ENCODE measurements around the gene ADCK1. TPM values are rescaled to one million over a fixed set of nuclear protein-coding genes. Genes with fewer than 3 reads are reported as not detected.

ADCK1 gene
- total and polyA plus RNA-seq, 2 experiments from 2014 or later = 6.7 to 11.2 TPM

DNA sequence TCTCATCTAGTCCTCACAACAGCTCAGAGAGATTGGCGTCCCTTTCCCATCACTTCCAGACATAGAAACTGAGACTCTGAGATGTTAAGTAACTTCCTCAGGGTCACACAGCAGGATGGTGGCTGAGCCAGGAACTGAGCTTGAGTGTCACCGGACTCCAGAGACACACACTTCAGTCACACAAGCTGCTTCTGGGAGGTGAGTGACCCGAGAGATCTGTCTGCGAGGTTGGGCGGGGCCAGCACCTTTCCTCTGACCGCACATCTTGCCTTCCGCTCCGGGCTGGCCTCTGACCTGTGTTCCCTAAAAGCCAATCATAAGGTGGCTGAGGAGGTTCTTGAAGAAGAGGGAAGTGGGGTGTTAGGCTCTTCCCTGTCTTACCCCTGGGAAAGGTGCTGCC, 72.2 kb downstream of the ADCK1 start:
- TF ChIP-seq JUNB (IDR thresholded peaks at IDR 0.05; ENCODE audit: unreplicated experiment) (no peak), EZH2phosphoT487 (IDR thresholded peaks at IDR 0.05; ENCODE audit: unreplicated experiment) (no peak), EZH2 (IDR thresholded peaks at IDR 0.05; ENCODE audit: low read depth, unreplicated experiment) (no peak), ZNF331 (CRISPR knock-in tag; IDR thresholded peaks at IDR 0.05; ENCODE audit: low read depth) (no peak), ZNF114 (CRISPR knock-in tag; IDR thresholded peaks at IDR 0.05) (no peak), STAT1 (IDR thresholded peaks at IDR 0.05; ENCODE audit: unreplicated experiment) (no peak), POLR2AphosphoS5 (IDR thresholded peaks at IDR 0.05; ENCODE audit: low read depth) (no peak), NANOG (IDR thresholded peaks at IDR 0.05; ENCODE audit: borderline replicate concordance) (no peak), CREB1 (CRISPR knock-in tag; IDR thresholded peaks at IDR 0.05; ENCODE audit: low read depth) (no peak)
- TF ChIP-seq, protein P1, sequence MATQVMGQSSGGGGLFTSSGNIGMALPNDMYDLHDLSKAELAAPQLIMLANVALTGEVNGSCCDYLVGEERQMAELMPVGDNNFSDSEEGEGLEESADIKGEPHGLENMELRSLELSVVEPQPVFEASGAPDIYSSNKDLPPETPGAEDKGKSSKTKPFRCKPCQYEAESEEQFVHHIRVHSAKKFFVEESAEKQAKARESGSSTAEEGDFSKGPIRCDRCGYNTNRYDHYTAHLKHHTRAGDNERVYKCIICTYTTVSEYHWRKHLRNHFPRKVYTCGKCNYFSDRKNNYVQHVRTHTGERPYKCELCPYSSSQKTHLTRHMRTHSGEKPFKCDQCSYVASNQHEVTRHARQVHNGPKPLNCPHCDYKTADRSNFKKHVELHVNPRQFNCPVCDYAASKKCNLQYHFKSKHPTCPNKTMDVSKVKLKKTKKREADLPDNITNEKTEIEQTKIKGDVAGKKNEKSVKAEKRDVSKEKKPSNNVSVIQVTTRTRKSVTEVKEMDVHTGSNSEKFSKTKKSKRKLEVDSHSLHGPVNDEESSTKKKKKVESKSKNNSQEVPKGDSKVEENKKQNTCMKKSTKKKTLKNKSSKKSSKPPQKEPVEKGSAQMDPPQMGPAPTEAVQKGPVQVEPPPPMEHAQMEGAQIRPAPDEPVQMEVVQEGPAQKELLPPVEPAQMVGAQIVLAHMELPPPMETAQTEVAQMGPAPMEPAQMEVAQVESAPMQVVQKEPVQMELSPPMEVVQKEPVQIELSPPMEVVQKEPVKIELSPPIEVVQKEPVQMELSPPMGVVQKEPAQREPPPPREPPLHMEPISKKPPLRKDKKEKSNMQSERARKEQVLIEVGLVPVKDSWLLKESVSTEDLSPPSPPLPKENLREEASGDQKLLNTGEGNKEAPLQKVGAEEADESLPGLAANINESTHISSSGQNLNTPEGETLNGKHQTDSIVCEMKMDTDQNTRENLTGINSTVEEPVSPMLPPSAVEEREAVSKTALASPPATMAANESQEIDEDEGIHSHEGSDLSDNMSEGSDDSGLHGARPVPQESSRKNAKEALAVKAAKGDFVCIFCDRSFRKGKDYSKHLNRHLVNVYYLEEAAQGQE (IDR thresholded peaks at IDR 0.05; ENCODE audit: unreplicated experiment) = no peak
- TF ChIP-seq, protein P2, sequence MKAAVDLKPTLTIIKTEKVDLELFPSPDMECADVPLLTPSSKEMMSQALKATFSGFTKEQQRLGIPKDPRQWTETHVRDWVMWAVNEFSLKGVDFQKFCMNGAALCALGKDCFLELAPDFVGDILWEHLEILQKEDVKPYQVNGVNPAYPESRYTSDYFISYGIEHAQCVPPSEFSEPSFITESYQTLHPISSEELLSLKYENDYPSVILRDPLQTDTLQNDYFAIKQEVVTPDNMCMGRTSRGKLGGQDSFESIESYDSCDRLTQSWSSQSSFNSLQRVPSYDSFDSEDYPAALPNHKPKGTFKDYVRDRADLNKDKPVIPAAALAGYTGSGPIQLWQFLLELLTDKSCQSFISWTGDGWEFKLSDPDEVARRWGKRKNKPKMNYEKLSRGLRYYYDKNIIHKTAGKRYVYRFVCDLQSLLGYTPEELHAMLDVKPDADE (IDR thresholded peaks at IDR 0.05) = no peak
- TF ChIP-seq, protein P3, sequence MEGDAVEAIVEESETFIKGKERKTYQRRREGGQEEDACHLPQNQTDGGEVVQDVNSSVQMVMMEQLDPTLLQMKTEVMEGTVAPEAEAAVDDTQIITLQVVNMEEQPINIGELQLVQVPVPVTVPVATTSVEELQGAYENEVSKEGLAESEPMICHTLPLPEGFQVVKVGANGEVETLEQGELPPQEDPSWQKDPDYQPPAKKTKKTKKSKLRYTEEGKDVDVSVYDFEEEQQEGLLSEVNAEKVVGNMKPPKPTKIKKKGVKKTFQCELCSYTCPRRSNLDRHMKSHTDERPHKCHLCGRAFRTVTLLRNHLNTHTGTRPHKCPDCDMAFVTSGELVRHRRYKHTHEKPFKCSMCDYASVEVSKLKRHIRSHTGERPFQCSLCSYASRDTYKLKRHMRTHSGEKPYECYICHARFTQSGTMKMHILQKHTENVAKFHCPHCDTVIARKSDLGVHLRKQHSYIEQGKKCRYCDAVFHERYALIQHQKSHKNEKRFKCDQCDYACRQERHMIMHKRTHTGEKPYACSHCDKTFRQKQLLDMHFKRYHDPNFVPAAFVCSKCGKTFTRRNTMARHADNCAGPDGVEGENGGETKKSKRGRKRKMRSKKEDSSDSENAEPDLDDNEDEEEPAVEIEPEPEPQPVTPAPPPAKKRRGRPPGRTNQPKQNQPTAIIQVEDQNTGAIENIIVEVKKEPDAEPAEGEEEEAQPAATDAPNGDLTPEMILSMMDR (conservative IDR thresholded peaks at IDR 0.05; ENCODE audit: low read depth in 2 of 2) = no peak
- TF ChIP-seq, protein P4, sequence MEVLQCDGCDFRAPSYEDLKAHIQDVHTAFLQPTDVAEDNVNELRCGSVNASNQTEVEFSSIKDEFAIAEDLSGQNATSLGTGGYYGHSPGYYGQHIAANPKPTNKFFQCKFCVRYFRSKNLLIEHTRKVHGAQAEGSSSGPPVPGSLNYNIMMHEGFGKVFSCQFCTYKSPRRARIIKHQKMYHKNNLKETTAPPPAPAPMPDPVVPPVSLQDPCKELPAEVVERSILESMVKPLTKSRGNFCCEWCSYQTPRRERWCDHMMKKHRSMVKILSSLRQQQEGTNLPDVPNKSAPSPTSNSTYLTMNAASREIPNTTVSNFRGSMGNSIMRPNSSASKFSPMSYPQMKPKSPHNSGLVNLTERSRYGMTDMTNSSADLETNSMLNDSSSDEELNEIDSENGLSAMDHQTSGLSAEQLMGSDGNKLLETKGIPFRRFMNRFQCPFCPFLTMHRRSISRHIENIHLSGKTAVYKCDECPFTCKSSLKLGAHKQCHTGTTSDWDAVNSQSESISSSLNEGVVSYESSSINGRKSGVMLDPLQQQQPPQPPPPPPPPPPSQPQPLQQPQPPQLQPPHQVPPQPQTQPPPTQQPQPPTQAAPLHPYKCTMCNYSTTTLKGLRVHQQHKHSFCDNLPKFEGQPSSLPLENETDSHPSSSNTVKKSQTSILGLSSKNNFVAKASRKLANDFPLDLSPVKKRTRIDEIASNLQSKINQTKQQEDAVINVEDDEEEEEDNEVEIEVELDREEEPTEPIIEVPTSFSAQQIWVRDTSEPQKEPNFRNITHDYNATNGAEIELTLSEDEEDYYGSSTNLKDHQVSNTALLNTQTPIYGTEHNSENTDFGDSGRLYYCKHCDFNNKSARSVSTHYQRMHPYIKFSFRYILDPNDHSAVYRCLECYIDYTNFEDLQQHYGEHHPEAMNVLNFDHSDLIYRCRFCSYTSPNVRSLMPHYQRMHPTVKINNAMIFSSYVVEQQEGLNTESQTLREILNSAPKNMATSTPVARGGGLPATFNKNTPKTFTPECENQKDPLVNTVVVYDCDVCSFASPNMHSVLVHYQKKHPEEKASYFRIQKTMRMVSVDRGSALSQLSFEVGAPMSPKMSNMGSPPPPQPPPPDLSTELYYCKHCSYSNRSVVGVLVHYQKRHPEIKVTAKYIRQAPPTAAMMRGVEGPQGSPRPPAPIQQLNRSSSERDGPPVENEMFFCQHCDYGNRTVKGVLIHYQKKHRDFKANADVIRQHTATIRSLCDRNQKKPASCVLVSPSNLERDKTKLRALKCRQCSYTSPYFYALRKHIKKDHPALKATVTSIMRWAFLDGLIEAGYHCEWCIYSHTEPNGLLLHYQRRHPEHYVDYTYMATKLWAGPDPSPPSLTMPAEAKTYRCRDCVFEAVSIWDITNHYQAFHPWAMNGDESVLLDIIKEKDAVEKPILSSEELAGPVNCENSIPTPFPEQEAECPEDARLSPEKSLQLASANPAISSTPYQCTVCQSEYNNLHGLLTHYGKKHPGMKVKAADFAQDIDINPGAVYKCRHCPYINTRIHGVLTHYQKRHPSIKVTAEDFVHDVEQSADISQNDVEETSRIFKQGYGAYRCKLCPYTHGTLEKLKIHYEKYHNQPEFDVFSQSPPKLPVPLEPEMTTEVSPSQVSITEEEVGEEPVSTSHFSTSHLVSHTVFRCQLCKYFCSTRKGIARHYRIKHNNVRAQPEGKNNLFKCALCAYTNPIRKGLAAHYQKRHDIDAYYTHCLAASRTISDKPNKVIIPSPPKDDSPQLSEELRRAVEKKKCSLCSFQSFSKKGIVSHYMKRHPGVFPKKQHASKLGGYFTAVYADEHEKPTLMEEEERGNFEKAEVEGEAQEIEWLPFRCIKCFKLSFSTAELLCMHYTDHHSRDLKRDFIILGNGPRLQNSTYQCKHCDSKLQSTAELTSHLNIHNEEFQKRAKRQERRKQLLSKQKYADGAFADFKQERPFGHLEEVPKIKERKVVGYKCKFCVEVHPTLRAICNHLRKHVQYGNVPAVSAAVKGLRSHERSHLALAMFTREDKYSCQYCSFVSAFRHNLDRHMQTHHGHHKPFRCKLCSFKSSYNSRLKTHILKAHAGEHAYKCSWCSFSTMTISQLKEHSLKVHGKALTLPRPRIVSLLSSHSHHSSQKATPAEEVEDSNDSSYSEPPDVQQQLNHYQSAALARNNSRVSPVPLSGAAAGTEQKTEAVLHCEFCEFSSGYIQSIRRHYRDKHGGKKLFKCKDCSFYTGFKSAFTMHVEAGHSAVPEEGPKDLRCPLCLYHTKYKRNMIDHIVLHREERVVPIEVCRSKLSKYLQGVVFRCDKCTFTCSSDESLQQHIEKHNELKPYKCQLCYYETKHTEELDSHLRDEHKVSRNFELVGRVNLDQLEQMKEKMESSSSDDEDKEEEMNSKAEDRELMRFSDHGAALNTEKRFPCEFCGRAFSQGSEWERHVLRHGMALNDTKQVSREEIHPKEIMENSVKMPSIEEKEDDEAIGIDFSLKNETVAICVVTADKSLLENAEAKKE (CRISPR knock-in tag; IDR thresholded peaks at IDR 0.05) = no peak
- DNase-seq (ENCODE audit: low spot score) = no peak
- Mint-ChIP-seq H3K9me3 (no peaks in the 10 kb centered on the region; the same call in 1 of the 3 replicates), H3K27ac (no peak overlapping the region), H3K4me3 (no peak overlapping the region), H3K27me3 (ENCODE audit: insufficient read depth, low read depth, poor library complexity) (peaks cover 6% of the 10 kb centered on the region), H3K36me3 (ENCODE audit: low read depth) (no peaks in the 10 kb centered on the region; the same call in 2 of the 3 replicates), H3K4me1 (no peaks in the 10 kb centered on the region; the same call in 2 of the 3 replicates)
- no peaks in the 10 kb centered on the region for H3K79me2 ChIP-seq (replicated peaks; ENCODE audit: insufficient read depth)
- H4K20me1 ChIP-seq (replicated peaks; ENCODE audit: insufficient read depth) = no peaks in the 10 kb centered on the region
- H3F3A ChIP-seq (replicated peaks; ENCODE audit: low read depth) = no peaks in the 10 kb centered on the region
- no peak for ATAC-seq
- H3K27me3 ChIP-seq (ENCODE audit: insufficient read depth) = no peaks in the 10 kb centered on the region
- H3K36me3 ChIP-seq (ENCODE audit: insufficient read depth) = no peaks in the 10 kb centered on the region
- no peak overlapping the region for H2AFZ ChIP-seq
- no peak overlapping the region for H3K4me3 ChIP-seq
- no peak overlapping the region for H3K4me2 ChIP-seq
- H3K9me2 ChIP-seq (ENCODE audit: insufficient read depth) = no peaks in the 10 kb centered on the region
- no peaks in the 10 kb centered on the region for H3K4me1 ChIP-seq (ENCODE audit: insufficient read depth)
- no peak overlapping the region for H3K27ac ChIP-seq (ENCODE audit: low read depth)
